IPS-18a (cell line): ENCODE measurements around the gene KIAA0930.

Source experiments
- H3K27ac ChIP-seq: one replicate; pipeline ENCODE4 v1.5.1; 2013; ENCODE audit warnings: low read length
- H3K27me3 ChIP-seq: one replicate; pipeline ENCODE4 v1.6.1; 2013; ENCODE audit warnings: mild to moderate bottlenecking, low read length; ENCODE audit not compliant: control insufficient read depth, insufficient read depth
- H3K36me3 ChIP-seq: one replicate; pipeline ENCODE4 v1.6.1; 2013; ENCODE audit warnings: low read depth, low read length; ENCODE audit not compliant: control insufficient read depth
- H3K4me1 ChIP-seq: one replicate; pipeline ENCODE4 v1.6.1; 2013; ENCODE audit warnings: low read depth, low read length; ENCODE audit not compliant: control insufficient read depth
- H3K4me3 ChIP-seq: one replicate; pipeline ENCODE4 v1.5.1; 2013; ENCODE audit warnings: low read length
- H3K9ac ChIP-seq: one replicate; pipeline ENCODE4 v1.6.1; 2013; ENCODE audit warnings: mild to moderate bottlenecking, low read length, moderate library complexity
- H3K9me3 ChIP-seq: one replicate; pipeline ENCODE4 v1.6.1; 2013; ENCODE audit warnings: low read depth, low read length; ENCODE audit not compliant: control insufficient read depth

Gene KIAA0930

GRCh38 chr22:45221201-45221600 is 19.5 kb downstream of the KIAA0930 start:
- H3K27ac ChIP-seq: no peak overlapping the region
- H3K27me3 ChIP-seq: no peaks in the 10 kb centered on the region
- H3K9me3 ChIP-seq: no peaks in the 10 kb centered on the region
- H3K36me3 ChIP-seq: no peaks in the 10 kb centered on the region
- H3K4me3 ChIP-seq: no peak overlapping the region
- no peak overlapping the region for H3K9ac ChIP-seq
- peaks cover 14% of the 10 kb centered on the region for H3K4me1 ChIP-seq

GRCh38 chr22:45218976-45219375 is 21.7 kb downstream of the KIAA0930 start:
- no peaks in the 10 kb centered on the region for H3K9me3 ChIP-seq
- no peak overlapping the region for H3K27ac ChIP-seq
- H3K4me1 ChIP-seq: peaks cover 9% of the 10 kb centered on the region
- no peaks in the 10 kb centered on the region for H3K36me3 ChIP-seq
- no peak overlapping the region for H3K4me3 ChIP-seq
- H3K27me3 ChIP-seq: no peaks in the 10 kb centered on the region
- no peak overlapping the region for H3K9ac ChIP-seq

GRCh38 chr22:45217806-45218205 is 22.9 kb downstream of the KIAA0930 start:
- Histone ChIP-seq H3K9ac (no peak overlapping the region), H3K4me3 (no peak overlapping the region), H3K9me3 (no peaks in the 10 kb centered on the region), H3K27me3 (no peaks in the 10 kb centered on the region), H3K4me1 (peaks cover 12% of the 10 kb centered on the region), H3K27ac (no peak overlapping the region), H3K36me3 (no peaks in the 10 kb centered on the region)

GRCh38 chr22:45217345-45217744 is 23.3 kb downstream of the KIAA0930 start:
- no peak overlapping the region for H3K27ac ChIP-seq
- no peak overlapping the region for H3K4me3 ChIP-seq
- H3K27me3 ChIP-seq: no peaks in the 10 kb centered on the region
- H3K36me3 ChIP-seq: no peaks in the 10 kb centered on the region
- peaks cover 15% of the 10 kb centered on the region for H3K4me1 ChIP-seq
- no peak overlapping the region for H3K9ac ChIP-seq
- H3K9me3 ChIP-seq: no peaks in the 10 kb centered on the region

GRCh38 chr22:45216133-45217003 is 24.3 kb downstream of the KIAA0930 start:
- Histone ChIP-seq H3K9ac (no peak overlapping the region), H3K9me3 (no peaks in the 10 kb centered on the region), H3K27ac (no peak overlapping the region), H3K36me3 (no peaks in the 10 kb centered on the region), H3K27me3 (no peaks in the 10 kb centered on the region), H3K4me3 (no peak overlapping the region), H3K4me1 (peaks cover 19% of the 10 kb centered on the region)

- Histone ChIP-seq H3K9me3 (no peaks in the 10 kb centered on the region), H3K9ac (no peak overlapping the region), H3K27me3 (no peaks in the 10 kb centered on the region), H3K4me1 (peaks cover 10% of the 10 kb centered on the region), H3K4me3 (no peak overlapping the region), H3K36me3 (no peaks in the 10 kb centered on the region), H3K27ac (no peak overlapping the region)
Observed at GRCh38 chr22:45212992-45213751, 27.5 kb downstream of the KIAA0930 start.

GRCh38 chr22:45212306-45212709 is 28.4 kb downstream of the KIAA0930 start:
- no peak overlapping the region for H3K4me3 ChIP-seq

GRCh38 chr22:45211848-45212247 is 28.8 kb downstream of the KIAA0930 start:
- no peak overlapping the region for H3K9ac ChIP-seq
- H3K9me3 ChIP-seq: no peaks in the 10 kb centered on the region
- no peak overlapping the region for H3K27ac ChIP-seq
- H3K4me3 ChIP-seq: no peak overlapping the region
- H3K27me3 ChIP-seq: no peaks in the 10 kb centered on the region
- H3K4me1 ChIP-seq: peaks cover 10% of the 10 kb centered on the region
- H3K36me3 ChIP-seq: no peaks in the 10 kb centered on the region

More at GRCh38 chr22:45212306-45212709, 28.4 kb downstream of the KIAA0930 start:
- Histone ChIP-seq H3K27me3 (no peaks in the 10 kb centered on the region), H3K4me1 (peaks cover 10% of the 10 kb centered on the region), H3K9ac (no peak overlapping the region), H3K36me3 (no peaks in the 10 kb centered on the region), H3K27ac (no peak overlapping the region), H3K9me3 (no peaks in the 10 kb centered on the region)

GRCh38 chr22:45211435-45211834 is 29.3 kb downstream of the KIAA0930 start:
- Histone ChIP-seq H3K4me3 (no peak overlapping the region), H3K36me3 (no peaks in the 10 kb centered on the region), H3K9ac (no peak overlapping the region), H3K4me1 (peaks cover 10% of the 10 kb centered on the region), H3K27me3 (no peaks in the 10 kb centered on the region), H3K9me3 (no peaks in the 10 kb centered on the region), H3K27ac (no peak overlapping the region)

GRCh38 chr22:45210991-45211390 is 29.7 kb downstream of the KIAA0930 start:
- Histone ChIP-seq H3K9ac (no peak overlapping the region), H3K4me1 (peaks cover 10% of the 10 kb centered on the region), H3K4me3 (no peak overlapping the region), H3K36me3 (no peaks in the 10 kb centered on the region), H3K9me3 (no peaks in the 10 kb centered on the region), H3K27me3 (no peaks in the 10 kb centered on the region), H3K27ac (no peak overlapping the region)

GRCh38 chr22:45210577-45210976 is 30.1 kb downstream of the KIAA0930 start:
- Histone ChIP-seq H3K4me1 (peaks cover 10% of the 10 kb centered on the region), H3K27me3 (no peaks in the 10 kb centered on the region), H3K27ac (no peak overlapping the region), H3K9ac (no peak overlapping the region), H3K4me3 (no peak overlapping the region), H3K36me3 (no peaks in the 10 kb centered on the region), H3K9me3 (no peaks in the 10 kb centered on the region)
